Measurements from ENCODE around the gene BMP6.

Gene BMP6

GRCh38 chr6:7747901-7748504 is 22.1 kb downstream of the BMP6 start:
- DNase-seq = no peak

GRCh38 chr6:7749478-7749877 is 23.6 kb downstream of the BMP6 start:
- DNase-seq = no peak

GRCh38 chr6:7750197-7750596 is 24.3 kb downstream of the BMP6 start:
- no peak for DNase-seq

- no peak for DNase-seq
These were observed 32.6 kb downstream of the BMP6 start for GRCh38 chr6:7758456-7758855.

- no peak for DNase-seq
These were observed 33.4 kb downstream of the BMP6 start for GRCh38 chr6:7759320-7759719.

- no peak for DNase-seq
These were observed 35.2 kb downstream of the BMP6 start for GRCh38 chr6:7761051-7761450.

GRCh38 chr6:7762760-7763159 is 36.9 kb downstream of the BMP6 start:
- no peak for DNase-seq

- DNase-seq = no peak
These were observed 38.0 kb downstream of the BMP6 start for GRCh38 chr6:7763881-7764280.

GRCh38 chr6:7765575-7766325 is 39.9 kb downstream of the BMP6 start:
- no peak for DNase-seq

- DNase-seq = no peak
These were observed 43.8 kb downstream of the BMP6 start for GRCh38 chr6:7769702-7770101.

- DNase-seq = no peak
These were observed 44.2 kb downstream of the BMP6 start for GRCh38 chr6:7770111-7770510.

GRCh38 chr6:7770601-7771000 is 44.7 kb downstream of the BMP6 start:
- DNase-seq = no peak

GRCh38 chr6:7773322-7773721 is 47.4 kb downstream of the BMP6 start:
- no peak for DNase-seq

GRCh38 chr6:7773914-7774313 is 48.0 kb downstream of the BMP6 start:
- no peak for DNase-seq

- DNase-seq = no peak
These were observed 50.6 kb downstream of the BMP6 start for GRCh38 chr6:7776509-7776908.

- no peak for DNase-seq
These were observed 51.2 kb downstream of the BMP6 start for GRCh38 chr6:7777074-7777473.

GRCh38 chr6:7781240-7781639 is 55.3 kb downstream of the BMP6 start:
- DNase-seq = no peak

GRCh38 chr6:7784248-7784647 is 58.3 kb downstream of the BMP6 start:
- DNase-seq = no peak

GRCh38 chr6:7784706-7785105 is 58.8 kb downstream of the BMP6 start:
- DNase-seq = no peak

- no peak for DNase-seq
These were observed 59.5 kb downstream of the BMP6 start for GRCh38 chr6:7785243-7786035.

- no peak for DNase-seq
These were observed 60.3 kb downstream of the BMP6 start for GRCh38 chr6:7786214-7786661.

GRCh38 chr6:7787137-7787608 is 61.3 kb downstream of the BMP6 start:
- no peak for DNase-seq

- no peak for DNase-seq
These were observed 61.8 kb downstream of the BMP6 start for GRCh38 chr6:7787731-7788130.

- no peak for DNase-seq
These were observed 68.6 kb downstream of the BMP6 start for GRCh38 chr6:7794509-7794908.

Data from stimulated activated CD4-positive, alpha-beta T cell treated with anti-CD3 and anti-CD28 coated beads, Interleukin-4, amount 100 ng/mL, for 4 hours (primary cell).